OCI-LY1 (cell line): Measurements from ENCODE around the gene MN1.

Experiments used
- CTCF ChIP-seq: fragments of 200-600 bp; sonication (generic), shearing (Covaris generic); IDR thresholded peaks from 2 replicates; pipeline ENCODE4 v1.5.1; 2017; ENCODE audit warnings: mild to moderate bottlenecking, antibody characterized with exemption, low read length, moderate library complexity, mixed read lengths
- EZH2 ChIP-seq: fragments of 200-600 bp; sonication (generic), shearing (Covaris generic); IDR thresholded peaks from 2 replicates; pipeline ENCODE4 v1.8.0; 2017; ENCODE audit warnings: borderline replicate concordance, mixed run types, mild to moderate bottlenecking, antibody characterized with exemption, low read length, moderate library complexity, mixed read lengths

- TF ChIP-seq CTCF, result no peak
- no peak for TF ChIP-seq EZH2
Observed at GRCh38 chr22:27715106-27715505, 86.5 kb downstream of the MN1 start.
